HEK293 (cell line): ENCODE data around the gene KMO.
A peak's percentile ranks its signal among the peaks of the same experiment; 100 is the strongest.

ENCODE experiments used
- CTCF ChIA-PET: fragments of 350-600 bp; formaldehyde crosslinking; extraction: SDS; loops from one replicate; lab custom pipeline; 2021; ENCODE audit warnings: antibody characterized with exemption; lab: Yijun Ruan, JAX
- POLR2A ChIA-PET: fragments of 300-600 bp; formaldehyde crosslinking; extraction: SDS; loops from one replicate; lab custom pipeline; 2020; ENCODE audit warnings: antibody characterized with exemption, inconsistent platforms; lab: Yijun Ruan, JAX
- H3K27ac ChIP-seq: fragments of 200-500 bp; sonication (Bioruptor generic); 2 replicates; pipeline ENCODE4 v1.5.1; 2014; ENCODE audit warnings: low read depth, low read length, control low read depth, inconsistent platforms; ENCODE audit errors: extremely low read depth
- H3K36me3 ChIP-seq, 2 experiments: fragments of 200-500 bp in 1 of 2; sonication (Bioruptor generic) in 1 of 2; 1 replicate in 1 of 2; 2 replicates in 1 of 2; pipeline ENCODE4 v1.5.1; 2014 to 2017; ENCODE audit warnings: inconsistent platforms in 2 of 2, low read length in 2 of 2; ENCODE audit not compliant: control insufficient read depth in 2 of 2, insufficient read depth in 1 of 2
- H3K4me1 ChIP-seq: fragments of 200-500 bp; sonication (Bioruptor generic); 2 replicates; pipeline ENCODE4 v1.5.1; 2014; ENCODE audit warnings: mild to moderate bottlenecking, low read length, inconsistent platforms; ENCODE audit not compliant: control insufficient read depth, insufficient read depth
- H3K4me3 ChIP-seq: 2 replicates; pipeline ENCODE4 v1.5.1; 2011; ENCODE audit warnings: low read depth, mild to moderate bottlenecking, control low read depth, low read length, moderate library complexity
- H3K9me3 ChIP-seq: fragments of 200-500 bp; sonication (Bioruptor generic); 2 replicates; pipeline ENCODE4 v1.5.1; 2014; ENCODE audit warnings: low read depth, low read length, inconsistent platforms; ENCODE audit not compliant: control insufficient read depth, insufficient read depth
- BCL11A ChIP-seq: fragments of 450-650 bp; formaldehyde crosslinking; IDR thresholded peaks from 2 replicates; pipeline ENCODE4 v1.5.1; 2016; ENCODE audit warnings: low read depth, missing biosample characterization, missing genetic modification characterization
- CTCF ChIP-seq: fragments of 450-650 bp; formaldehyde crosslinking; IDR thresholded peaks from 2 replicates; pipeline ENCODE4 v1.5.1; 2016; ENCODE audit warnings: missing biosample characterization, missing genetic modification characterization
- MZF1 ChIP-seq: fragments of 450-650 bp; formaldehyde crosslinking; IDR thresholded peaks from 2 replicates; pipeline ENCODE4 v1.5.1; 2017; ENCODE audit warnings: missing biosample characterization, missing genetic modification characterization, borderline replicate concordance
- ZBTB17 ChIP-seq: fragments of 450-650 bp; formaldehyde crosslinking; IDR thresholded peaks from 2 replicates; pipeline ENCODE4 v1.5.1; 2016; ENCODE audit warnings: missing biosample characterization, missing genetic modification characterization
- ZNF146 ChIP-seq: fragments of 450-650 bp; formaldehyde crosslinking; IDR thresholded peaks from 2 replicates; pipeline ENCODE4 v1.5.1; 2016; ENCODE audit warnings: missing biosample characterization, missing genetic modification characterization
- ZNF24 ChIP-seq: fragments of 450-650 bp; formaldehyde crosslinking; IDR thresholded peaks from 2 replicates; pipeline ENCODE4 v1.5.1; 2016; ENCODE audit warnings: missing biosample characterization, missing genetic modification characterization
- ZNF510 ChIP-seq: fragments of 450-650 bp; formaldehyde crosslinking; IDR thresholded peaks from 2 replicates; pipeline ENCODE4 v1.5.1; 2018; ENCODE audit warnings: mild to moderate bottlenecking, missing genetic modification characterization, missing biosample characterization; ENCODE audit not compliant: insufficient replicate concordance
- ZNF580 ChIP-seq: fragments of 450-650 bp; formaldehyde crosslinking; IDR thresholded peaks from 2 replicates; pipeline ENCODE4 v1.5.1; 2016; ENCODE audit warnings: missing biosample characterization, missing genetic modification characterization
- ZNF654 ChIP-seq: fragments of 450-650 bp; formaldehyde crosslinking; IDR thresholded peaks from 2 replicates; pipeline ENCODE4 v1.5.1; 2016; ENCODE audit warnings: low read depth, missing biosample characterization, missing genetic modification characterization
- ZNF660 ChIP-seq: fragments of 450-650 bp; IDR thresholded peaks from 2 replicates; pipeline ENCODE4 v1.5.1; 2018; ENCODE audit warnings: missing biosample characterization, mild to moderate bottlenecking, missing genetic modification characterization
- ZNF843 ChIP-seq: fragments of 450-650 bp; formaldehyde crosslinking; IDR thresholded peaks from 2 replicates; pipeline ENCODE4 v1.5.1; 2016; ENCODE audit warnings: missing biosample characterization, missing genetic modification characterization
- TF ChIP-seq, protein P1 (sequence below): fragments of 450-650 bp; formaldehyde crosslinking; IDR thresholded peaks from 2 replicates; pipeline ENCODE4 v1.5.1; 2017; ENCODE audit warnings: missing biosample characterization, missing genetic modification characterization
- TF ChIP-seq, protein P2 (sequence below): fragments of 450-650 bp; IDR thresholded peaks from 2 replicates; pipeline ENCODE4 v1.5.1; 2018; ENCODE audit warnings: missing biosample characterization, mild to moderate bottlenecking, missing genetic modification characterization

The KMO gene

GRCh38 chr1:241624935-241625334, 92.8 kb downstream of the KMO start:
- ChIA-PET CTCF (interaction anchor here (4.1 kb wide), 1 partner anchor 209 kb away, joined by 41 read pairs; no protein-coding TSS in a partner anchor), POLR2A (no interaction called here)
- Histone ChIP-seq H3K4me3 (no peak overlapping the region), H3K36me3 (no peaks in the 10 kb centered on the region), H3K27ac (no peak overlapping the region), H3K9me3 (no peaks in the 10 kb centered on the region), H3K4me1 (no peaks in the 10 kb centered on the region)
- peak; percentile 48; the same call in 1 of the 2 replicates for TF ChIP-seq ZNF580 (tag by site-specific recombination)
- no peak for TF ChIP-seq ZBTB17 (tag by site-specific recombination)
- 0 out of 2 replicates have a peak, but pooled peaks have one; percentile 25 for TF ChIP-seq ZNF843
- TF ChIP-seq, protein P1, sequence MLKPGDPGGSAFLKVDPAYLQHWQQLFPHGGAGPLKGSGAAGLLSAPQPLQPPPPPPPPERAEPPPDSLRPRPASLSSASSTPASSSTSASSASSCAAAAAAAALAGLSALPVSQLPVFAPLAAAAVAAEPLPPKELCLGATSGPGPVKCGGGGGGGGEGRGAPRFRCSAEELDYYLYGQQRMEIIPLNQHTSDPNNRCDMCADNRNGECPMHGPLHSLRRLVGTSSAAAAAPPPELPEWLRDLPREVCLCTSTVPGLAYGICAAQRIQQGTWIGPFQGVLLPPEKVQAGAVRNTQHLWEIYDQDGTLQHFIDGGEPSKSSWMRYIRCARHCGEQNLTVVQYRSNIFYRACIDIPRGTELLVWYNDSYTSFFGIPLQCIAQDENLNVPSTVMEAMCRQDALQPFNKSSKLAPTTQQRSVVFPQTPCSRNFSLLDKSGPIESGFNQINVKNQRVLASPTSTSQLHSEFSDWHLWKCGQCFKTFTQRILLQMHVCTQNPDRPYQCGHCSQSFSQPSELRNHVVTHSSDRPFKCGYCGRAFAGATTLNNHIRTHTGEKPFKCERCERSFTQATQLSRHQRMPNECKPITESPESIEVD = peak; percentile 63
- TF ChIP-seq MZF1 = no peak

GRCh38 chr1:241627453-241628259, 95.5 kb downstream of the KMO start:
- Histone ChIP-seq H3K27ac (no peak overlapping the region), H3K4me3 (no peak overlapping the region), H3K9me3 (no peaks in the 10 kb centered on the region), H3K36me3 (no peaks in the 10 kb centered on the region)
- POLR2A ChIA-PET = interaction anchor here (2.3 kb wide), 1 partner anchor 13 kb away, joined by 11 read pairs; the partner anchor contains the start of genes CHML and OPN3
- CTCF ChIA-PET = interaction anchor here (0.6 to 4.1 kb wide), 18 partner anchors 9 to 455 kb away, joined by 3 to 41 read pairs (median 5); partner anchors contain the start of genes CHML and OPN3
- TF ChIP-seq, protein P2, sequence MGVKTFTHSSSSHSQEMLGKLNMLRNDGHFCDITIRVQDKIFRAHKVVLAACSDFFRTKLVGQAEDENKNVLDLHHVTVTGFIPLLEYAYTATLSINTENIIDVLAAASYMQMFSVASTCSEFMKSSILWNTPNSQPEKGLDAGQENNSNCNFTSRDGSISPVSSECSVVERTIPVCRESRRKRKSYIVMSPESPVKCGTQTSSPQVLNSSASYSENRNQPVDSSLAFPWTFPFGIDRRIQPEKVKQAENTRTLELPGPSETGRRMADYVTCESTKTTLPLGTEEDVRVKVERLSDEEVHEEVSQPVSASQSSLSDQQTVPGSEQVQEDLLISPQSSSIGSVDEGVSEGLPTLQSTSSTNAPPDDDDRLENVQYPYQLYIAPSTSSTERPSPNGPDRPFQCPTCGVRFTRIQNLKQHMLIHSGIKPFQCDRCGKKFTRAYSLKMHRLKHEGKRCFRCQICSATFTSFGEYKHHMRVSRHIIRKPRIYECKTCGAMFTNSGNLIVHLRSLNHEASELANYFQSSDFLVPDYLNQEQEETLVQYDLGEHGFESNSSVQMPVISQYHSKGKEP (tag by site-specific recombination) = no peak
- TF ChIP-seq ZNF660 (tag by site-specific recombination) (0 out of 2 replicates have a peak, but pooled peaks have one; percentile 60), ZNF654 (tag by site-specific recombination) (peak; percentile 79), CTCF (tag by site-specific recombination) (peak; percentile 62), ZNF24 (tag by site-specific recombination) (no peak), ZNF510 (tag by site-specific recombination) (peak; percentile 4)
- TF ChIP-seq, all 188 proteins: peak for 4
- peaks cover 15% of the 10 kb centered on the region for H3K4me1 ChIP-seq

DNA sequence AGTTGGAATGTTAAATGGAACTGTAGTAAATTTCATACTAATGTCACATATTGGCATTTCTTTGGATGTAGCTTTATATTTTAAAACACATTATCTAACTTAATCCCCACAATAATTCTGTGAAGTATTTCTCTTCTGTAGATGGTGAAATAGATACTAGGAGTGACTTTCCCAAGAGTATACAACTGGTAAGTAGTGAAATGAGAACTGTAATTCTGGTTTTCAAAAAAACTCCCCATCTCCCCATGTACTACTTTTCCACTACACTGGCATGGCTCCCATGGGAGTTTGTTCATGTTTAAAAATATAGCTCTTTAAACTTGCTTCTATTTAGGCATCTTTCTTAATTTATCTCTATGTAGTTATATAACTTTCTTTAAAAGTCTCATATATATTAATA, 97.8 kb downstream of the KMO start:
- H3K36me3 ChIP-seq = peaks cover 0 to 7% of the 10 kb centered on the region in 2 experiments; a peak in 1 of 3 replicates
- POLR2A ChIA-PET = interaction anchor here (1.2 kb wide), 1 partner anchor 11 kb away, joined by 4 read pairs; no protein-coding TSS in a partner anchor
- H3K9me3 ChIP-seq = no peaks in the 10 kb centered on the region
- CTCF ChIA-PET = interaction anchor here (0.6 to 2.1 kb wide), 7 partner anchors 9 to 221 kb away, joined by 3 to 20 read pairs (median 4); partner anchors contain the start of gene EXO1
- TF ChIP-seq BCL11A (no peak), ZNF146 (tag by site-specific recombination) (no peak)
- no peak overlapping the region for H3K4me3 ChIP-seq
- no peak overlapping the region for H3K27ac ChIP-seq
- H3K4me1 ChIP-seq = peaks cover 15% of the 10 kb centered on the region
